Measurements from ENCODE around the gene WDR76.
"Not testable (repeated sequence)": the region's sequence is repeated elsewhere in the genome, so short reads cannot be mapped to it uniquely, and the experiment has no call there.

GRCh38 chr15:43802676-43803075, 24.1 kb upstream of the WDR76 start:
- not testable (repeated sequence) for TF ChIP-seq CTCF (conservative IDR thresholded peaks at IDR 0.05; ENCODE audit: low read length); EZH2phosphoT487 (IDR thresholded peaks at IDR 0.05; ENCODE audit: borderline replicate concordance)
